K562 (cell line): ENCODE data around the gene NHLRC2. TPM values are rescaled to one million over a fixed set of nuclear protein-coding genes. Genes with fewer than 3 reads are reported as not detected.

Experiments
- ATF1 ChIP-seq, 2 experiments: fragments of 450-650 bp in 1 of 2; IDR thresholded peaks; 2 replicates each; pipeline ENCODE4 v1.6.1; 2016; ENCODE audit warnings: missing compliant biosample characterization in 1 of 2, missing genetic modification characterization in 1 of 2
- CHD1 ChIP-seq: fragments of 200-600 bp; sonication (generic); IDR thresholded peaks from one replicate; pipeline ENCODE4 v1.6.1; 2012; ENCODE audit warnings: mild to moderate bottlenecking, moderate library complexity, low read length, inconsistent platforms
- EGR1 ChIP-seq: fragments of 450-650 bp; conservative IDR thresholded peaks from 2 replicates; pipeline ENCODE4 v1.6.1; 2017; ENCODE audit warnings: mild to moderate bottlenecking
- ETV1 ChIP-seq: fragments of 450-650 bp; conservative IDR thresholded peaks from 2 replicates; pipeline ENCODE4 v1.6.1; 2016; ENCODE audit warnings: missing genetic modification characterization, control low read depth, low read depth, missing compliant biosample characterization
- GATAD2B ChIP-seq: fragments of 450-650 bp; IDR thresholded peaks from 2 replicates; pipeline ENCODE4 v1.6.1; 2017; ENCODE audit warnings: mild to moderate bottlenecking, borderline replicate concordance
- HDAC1 ChIP-seq, 2 experiments: fragments of 450-650 bp; IDR thresholded peaks; 2 replicates each; pipeline ENCODE4 v1.6.1; 2016 to 2017; ENCODE audit warnings: inconsistent platforms in 1 of 2, mild to moderate bottlenecking in 1 of 2, moderate library complexity in 1 of 2
- HMG20B ChIP-seq: fragments of 250-450 bp; sonication (Bioruptor Pico); IDR thresholded peaks from 2 replicates; pipeline ENCODE4 v1.5.0; 2021; ENCODE audit warnings: mild to moderate bottlenecking
- HNRNPLL ChIP-seq: fragments of 200-400 bp; formaldehyde crosslinking; IDR thresholded peaks from 2 replicates; pipeline ENCODE4 v1.6.1; 2017; ENCODE audit warnings: low read length, low read depth, mild to moderate bottlenecking; ENCODE audit not compliant: poor library complexity, severe bottlenecking
- L3MBTL2 ChIP-seq: fragments of 450-650 bp; IDR thresholded peaks from 2 replicates; pipeline ENCODE4 v1.6.1; 2016; ENCODE audit warnings: mild to moderate bottlenecking, moderate library complexity
- MAFG ChIP-seq: fragments of 450-650 bp; conservative IDR thresholded peaks from 2 replicates; pipeline ENCODE4 v1.6.1; 2016; ENCODE audit warnings: missing genetic modification characterization, missing compliant biosample characterization
- NBN ChIP-seq: fragments of 450-650 bp; IDR thresholded peaks from 2 replicates; pipeline ENCODE4 v1.6.1; 2016; ENCODE audit warnings: low read depth, mild to moderate bottlenecking
- NFRKB ChIP-seq: fragments of 450-650 bp; IDR thresholded peaks from 2 replicates; pipeline ENCODE4 v1.6.1; 2016; ENCODE audit warnings: low read depth
- NR2C1 ChIP-seq, 2 experiments: fragments of 450-650 bp; IDR thresholded peaks; 2 replicates each; pipeline ENCODE4 v1.6.1; 2017; ENCODE audit warnings: mild to moderate bottlenecking in 2 of 2, antibody characterized with exemption in 1 of 2, inconsistent platforms in 1 of 2, missing compliant biosample characterization in 1 of 2, missing genetic modification characterization in 1 of 2
- POLR2A ChIP-seq: fragments of 450-650 bp; conservative IDR thresholded peaks from 2 replicates; pipeline ENCODE4 v1.6.1; 2016
- PRMT5 ChIP-seq: sonication (generic); formaldehyde crosslinking; IDR thresholded peaks from 2 replicates; pipeline ENCODE4 v1.5.0; 2020; ENCODE audit warnings: missing genetic modification reagents
- PTRF ChIP-seq: fragments of 450-650 bp; IDR thresholded peaks from 2 replicates; pipeline ENCODE4 v1.6.1; 2016; ENCODE audit warnings: mild to moderate bottlenecking, missing genetic modification characterization, missing compliant biosample characterization
- RBFOX2 ChIP-seq: fragments of 200-400 bp; formaldehyde crosslinking; IDR thresholded peaks from 2 replicates; pipeline ENCODE4 v1.6.1; 2017; ENCODE audit warnings: low read depth, mild to moderate bottlenecking, low read length, moderate library complexity
- RCOR1 ChIP-seq, 2 experiments: IDR thresholded peaks; 2 replicates each; pipeline ENCODE4 v1.6.1; 2012; ENCODE audit warnings: low read depth in 2 of 2, low read length in 2 of 2, borderline replicate concordance in 1 of 2, improper control_type of control experiment in 1 of 2
- STAG1 ChIP-seq: sonication (generic); formaldehyde crosslinking; IDR thresholded peaks from 2 replicates; pipeline ENCODE4 v1.5.0; 2020; ENCODE audit warnings: missing genetic modification reagents, borderline replicate concordance
- TCF7 ChIP-seq: sonication (generic); IDR thresholded peaks from 2 replicates; pipeline ENCODE4 v1.6.1; 2016; ENCODE audit warnings: antibody characterized with exemption, borderline replicate concordance
- TGIF2 ChIP-seq: sonication (generic); formaldehyde crosslinking; IDR thresholded peaks from 2 replicates; pipeline ENCODE4 v1.8.1; 2022; ENCODE audit warnings: mild to moderate bottlenecking, missing genetic modification reagents, moderate library complexity
- THAP7 ChIP-seq: fragments of 250-450 bp; sonication (Bioruptor Pico); IDR thresholded peaks from 2 replicates; pipeline ENCODE4 v1.5.0; 2021
- ZFPM2 ChIP-seq: fragments of 250-450 bp; sonication (Bioruptor Pico); IDR thresholded peaks from 2 replicates; pipeline ENCODE4 v1.5.1; 2022; ENCODE audit warnings: mild to moderate bottlenecking
- ZNF197 ChIP-seq: fragments of 200-800 bp; sonication (Bioruptor generic); IDR thresholded peaks from 2 replicates; pipeline ENCODE4 v1.6.1; 2016; ENCODE audit warnings: low read depth, missing genetic modification characterization, missing compliant biosample characterization
- ZNF24 ChIP-seq: fragments of 450-650 bp; IDR thresholded peaks from 2 replicates; pipeline ENCODE4 v1.6.1; 2016
- ZNF280A ChIP-seq: fragments of 450-650 bp; IDR thresholded peaks from 2 replicates; pipeline ENCODE4 v1.6.1; 2018; ENCODE audit warnings: mild to moderate bottlenecking, low read depth; ENCODE audit not compliant: partially characterized antibody
- ZNF740 ChIP-seq, 3 experiments: fragments of 200-800 bp in 1 of 3; sonication (Bioruptor generic) in 1 of 3; sonication (generic) in 1 of 3; formaldehyde crosslinking in 1 of 3; IDR thresholded peaks; 2 replicates each; pipeline versions ENCODE4 v1.6.1 to v1.8.0; 2016 to 2022; ENCODE audit warnings: mild to moderate bottlenecking in 2 of 3, missing compliant biosample characterization in 2 of 3, missing genetic modification characterization in 2 of 3, missing genetic modification reagents in 1 of 3
- polyA plus RNA-seq, 8 experiments: library from polyadenylated mRNA; depleted of rRNA in 4 of 8; stranded (reverse) in 5 of 8; unstranded in 3 of 8; fragments of >200 nt; fragmentation: Nextera tagmentation in 2 of 8; fragmentation: Illumina TruSeq in 1 of 8; extraction: Ambion mirVana in 2 of 8; extraction: Trizol in 1 of 8; gene quantifications; 2 replicates each; pipeline versions ENCODE4 v1.2.1 to v1.2.3, GENCODE V29; 2011 to 2014; ENCODE audit warnings: inconsistent platforms in 1 of 8, missing spikeins in 1 of 8
- total RNA-seq, 7 experiments: library from RNA; depleted of rRNA in 6 of 7; stranded (reverse); fragments of >200 nt in 6 of 7; fragmentation: Illumina TruSeq in 2 of 7; extraction: Trizol in 2 of 7; gene quantifications; 2 replicates each; pipeline versions ENCODE4 v1.2.1 to v1.2.3, GENCODE V29; 2011 to 2021; ENCODE audit warnings: low replicate concordance in 1 of 7

Gene NHLRC2
- total and polyA plus RNA-seq, 9 of the 15 experiments (the other 6 are each of a cell fraction or from before 2014, with no cell fraction given) = 1.5 to 22.4 (median 10.3) TPM

DNA sequence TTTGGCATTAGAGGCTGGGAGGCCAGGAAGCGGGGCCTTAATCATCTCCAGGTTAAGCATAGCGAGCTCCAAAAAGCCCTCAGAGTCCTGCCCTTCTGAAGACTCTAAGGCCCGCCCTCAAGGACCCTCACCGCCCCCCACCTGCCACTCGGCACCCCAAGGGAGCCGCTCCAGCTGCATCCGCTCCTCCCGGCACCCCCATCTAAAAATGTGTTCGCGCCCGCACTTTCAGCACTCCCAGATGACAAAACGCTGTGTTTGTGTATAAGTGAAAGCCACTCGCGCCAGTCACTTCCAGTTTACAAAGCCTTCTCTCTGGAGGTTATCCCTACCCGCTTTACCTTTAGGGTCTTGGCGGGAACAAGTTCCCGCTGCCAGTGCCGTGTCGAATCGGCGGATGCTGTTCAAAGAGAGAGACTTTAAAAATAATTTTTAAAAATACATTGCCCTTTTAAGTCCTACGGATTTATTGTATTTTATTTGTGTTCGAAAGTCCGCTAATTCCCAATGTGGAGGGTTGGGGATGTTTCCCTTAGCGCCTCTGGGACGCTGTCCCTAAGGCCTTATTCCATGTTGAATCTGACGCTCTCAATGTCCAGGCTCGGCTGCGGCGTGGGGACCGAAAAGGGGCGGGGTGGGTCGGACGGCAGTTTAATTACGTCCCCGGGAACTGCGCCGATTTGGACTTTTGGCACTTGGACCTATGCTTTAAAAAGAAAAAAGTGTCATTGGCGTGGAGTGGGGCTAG lies at the start of gene NHLRC2, which contains the start of gene DCLRE1A (continued):
- TF ChIP-seq PRMT5 (no peak), ZNF197 (no peak), THAP7 (CRISPR knock-in tag) (no peak), RBFOX2 (no peak; the same call in 1 of the 2 replicates), ATF1 (CRISPR knock-in tag; IDR thresholded peaks at IDR 0.05) (no peak), ATF1 (tag; IDR thresholded peaks at IDR 0.05) (peak; percentile 69; the same call in 1 of the 2 replicates), EGR1 (no peak), GATAD2B (no peak), NBN (no peak), ZNF740 (CRISPR knock-in tag; IDR thresholded peaks at IDR 0.05) (peak; percentile 91), ZNF740 (tag; IDR thresholded peaks at IDR 0.05) (peak in 1 of 2 experiments; percentile 94; a peak in 2 of 4 replicates), PTRF (tag) (no peak), TGIF2 (CRISPR knock-in tag) (no peak), MAFG (tag) (no peak), ZNF280A (no peak), POLR2A (peak; percentile 66), ETV1 (tag) (peak; percentile 59; the same call in 1 of the 2 replicates), NR2C1 (IDR thresholded peaks at IDR 0.05) (no peak), NR2C1 (tag; IDR thresholded peaks at IDR 0.05) (0 out of 2 replicates have a peak, but pooled peaks have one; percentile 5), TCF7 (no peak), STAG1 (CRISPR knock-in tag) (no peak), HMG20B (CRISPR knock-in tag) (no peak), HNRNPLL (peak; percentile 18), ZNF24 (no peak), ZFPM2 (no peak), HDAC1 (IDR thresholded peaks at IDR 0.05) (no peak), L3MBTL2 (peak; percentile 16; the same call in 1 of the 2 replicates), RCOR1 (IDR thresholded peaks at IDR 0.05; ENCODE audit: borderline replicate concordance in 1 of 2, low read depth in 2 of 2, low read length in 2 of 2) (no peak), CHD1 (peak; percentile 13), NFRKB (peak; percentile 92)
